KOPT-K1 (cell line): ENCODE data around the gene CP.

Source experiments
- H3K27ac ChIP-seq: fragments of 200-600 bp; sonication (generic); 2 replicates; pipeline ENCODE4 v1.5.1; 2016; ENCODE audit warnings: antibody characterized with exemption, mild to moderate bottlenecking, low read depth, low read length; ENCODE audit not compliant: poor library complexity, severe bottlenecking
- H3K36me3 ChIP-seq: fragments of 200-600 bp; sonication (generic); 2 replicates; pipeline ENCODE4 v1.5.1; 2017; ENCODE audit warnings: antibody characterized with exemption, mild to moderate bottlenecking, low read length, moderate library complexity; ENCODE audit not compliant: insufficient read depth
- H3K9me3 ChIP-seq: fragments of 200-600 bp; sonication (generic); 2 replicates; pipeline ENCODE4 v1.5.1; 2017; ENCODE audit warnings: antibody characterized with exemption, low read length, mild to moderate bottlenecking; ENCODE audit not compliant: insufficient read depth, poor library complexity, severe bottlenecking

The CP gene

DNA sequence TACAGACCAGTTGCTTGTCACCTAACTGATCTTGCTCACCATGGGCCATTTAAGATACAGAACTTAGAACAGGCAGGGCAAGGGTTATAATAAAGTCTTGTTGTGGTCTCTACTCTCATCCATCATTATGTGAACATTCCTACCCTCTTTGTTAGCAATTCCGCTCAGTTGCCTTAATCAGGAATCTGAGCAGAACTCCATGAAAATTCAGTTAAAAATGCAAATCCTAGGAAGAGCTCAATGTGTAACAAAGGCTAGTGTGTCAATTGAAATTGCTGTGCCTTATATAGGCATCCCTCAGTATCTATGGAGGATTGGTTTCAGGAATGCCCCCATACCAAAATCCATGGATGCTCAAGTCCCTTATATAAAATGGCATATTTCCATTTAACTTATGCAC lies 44.5 kb downstream of the CP start:
- H3K9me3 ChIP-seq, result peaks cover 7% of the 10 kb centered on the region
- H3K36me3 ChIP-seq, result peaks cover 31% of the 10 kb centered on the region
- H3K27ac ChIP-seq, result no peak overlapping the region

DNA sequence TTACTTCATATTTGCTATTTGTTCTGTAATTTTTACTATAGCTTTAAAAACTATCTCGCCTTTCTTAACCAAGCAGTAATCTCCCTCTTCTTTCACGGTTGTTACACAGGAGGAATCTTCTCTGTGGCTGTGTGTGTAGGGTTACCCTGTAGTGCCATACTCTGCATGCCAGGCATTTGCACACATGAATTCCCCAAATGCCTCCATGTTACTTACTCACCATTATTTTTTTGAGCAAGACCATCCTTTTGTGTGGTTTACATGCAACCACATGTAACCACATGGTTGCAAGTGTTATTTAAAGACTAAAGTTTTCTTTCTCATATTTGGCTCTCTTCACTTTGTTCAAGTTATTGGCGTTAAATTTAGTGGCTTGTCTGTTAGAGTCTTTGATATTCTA lies 46.7 kb downstream of the CP start:
- Histone ChIP-seq H3K27ac (no peak overlapping the region), H3K9me3 (peaks cover 7% of the 10 kb centered on the region), H3K36me3 (peaks cover 53% of the 10 kb centered on the region)

DNA sequence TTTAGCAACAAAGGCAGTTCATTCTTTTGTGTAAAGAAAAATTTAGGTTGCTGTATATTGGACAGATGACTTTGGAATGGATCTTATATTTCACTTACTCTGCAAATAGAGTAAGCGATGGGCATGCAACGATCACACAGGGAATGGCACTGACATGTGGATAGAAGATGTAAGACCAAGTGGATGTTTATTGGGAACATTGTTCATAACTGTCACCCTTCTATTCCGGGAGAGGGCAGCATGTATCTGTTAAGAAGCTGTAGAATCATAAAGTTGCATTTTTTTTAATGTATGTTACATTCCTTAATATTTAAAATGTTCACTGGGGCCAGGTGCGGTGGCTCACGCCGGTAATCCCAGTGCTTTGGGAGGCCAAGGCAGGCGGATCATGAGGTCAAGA lies 51.0 kb downstream of the CP start:
- peaks cover 71% of the 10 kb centered on the region for H3K36me3 ChIP-seq
- no peaks in the 10 kb centered on the region for H3K9me3 ChIP-seq

DNA sequence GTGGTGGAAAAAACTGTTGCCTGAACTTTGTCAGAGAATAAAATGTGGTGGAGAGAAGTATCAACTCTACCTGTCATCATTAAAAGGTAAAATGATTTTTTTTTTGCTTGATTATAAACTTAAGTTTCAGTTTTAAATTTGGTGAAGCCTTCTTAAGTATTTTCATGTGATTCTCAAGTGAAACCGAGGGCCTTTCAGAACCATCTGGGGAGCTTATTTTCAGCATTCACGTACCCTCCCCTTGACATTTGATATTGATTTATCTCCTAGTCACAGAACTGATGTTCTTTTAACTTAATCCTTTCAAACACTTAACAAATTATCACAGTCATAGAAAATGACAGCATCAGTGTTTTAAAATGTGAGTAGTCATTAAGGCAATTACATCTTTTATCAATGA lies 53.7 kb downstream of the CP start:
- peaks cover 83% of the 10 kb centered on the region for H3K36me3 ChIP-seq
- no peaks in the 10 kb centered on the region for H3K9me3 ChIP-seq
- no peak overlapping the region for H3K27ac ChIP-seq

More for the DNA sequence above, 51.0 kb downstream of the CP start:
- no peak overlapping the region for H3K27ac ChIP-seq

DNA sequence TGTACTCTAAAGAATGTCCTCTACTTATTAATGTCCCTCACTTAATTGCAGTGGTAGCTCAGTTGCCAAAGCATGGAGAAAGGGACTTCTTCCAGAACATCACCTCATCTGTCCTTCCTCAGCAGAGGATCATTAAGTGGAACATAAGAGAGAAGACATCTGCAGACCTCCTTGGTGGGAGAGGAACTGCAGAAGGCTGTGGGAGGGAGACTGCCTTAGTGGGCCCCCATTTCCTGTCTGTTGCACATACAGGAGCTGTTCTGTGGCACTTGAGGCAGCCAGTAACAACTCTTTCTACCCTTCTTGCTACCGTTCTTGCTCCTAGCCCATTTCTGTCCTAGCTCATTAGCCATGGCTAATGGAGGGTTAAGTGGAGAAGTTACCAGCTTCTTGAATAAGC lies 58.6 kb downstream of the CP start:
- peaks cover 72% of the 10 kb centered on the region for H3K36me3 ChIP-seq

DNA sequence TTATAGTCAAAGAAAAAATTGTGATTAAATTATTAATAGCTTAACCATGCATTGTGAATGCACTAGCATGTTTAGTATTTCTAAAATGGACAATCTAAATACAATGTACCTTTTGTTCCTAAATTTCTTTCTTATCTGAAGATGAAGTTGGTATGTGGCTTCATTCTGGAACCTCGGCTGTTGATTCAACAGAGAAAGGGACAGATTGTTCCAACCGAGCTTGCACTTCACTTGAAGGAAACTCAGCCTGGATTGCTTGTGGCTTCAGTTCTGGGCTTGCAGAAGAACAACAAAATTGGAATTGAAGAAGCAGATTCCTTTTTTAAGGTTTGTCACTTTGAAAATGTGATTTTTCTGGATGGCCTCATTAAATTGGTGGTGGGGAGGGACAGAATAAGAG lies 59.6 kb downstream of the CP start:
- H3K36me3 ChIP-seq, result peaks cover 74% of the 10 kb centered on the region
- no peaks in the 10 kb centered on the region for H3K9me3 ChIP-seq
- H3K27ac ChIP-seq, result peak overlapping the region; percentile 53

More for the DNA sequence above, 58.6 kb downstream of the CP start:
- H3K27ac ChIP-seq, result peak overlapping the region; percentile 53
- no peaks in the 10 kb centered on the region for H3K9me3 ChIP-seq

DNA sequence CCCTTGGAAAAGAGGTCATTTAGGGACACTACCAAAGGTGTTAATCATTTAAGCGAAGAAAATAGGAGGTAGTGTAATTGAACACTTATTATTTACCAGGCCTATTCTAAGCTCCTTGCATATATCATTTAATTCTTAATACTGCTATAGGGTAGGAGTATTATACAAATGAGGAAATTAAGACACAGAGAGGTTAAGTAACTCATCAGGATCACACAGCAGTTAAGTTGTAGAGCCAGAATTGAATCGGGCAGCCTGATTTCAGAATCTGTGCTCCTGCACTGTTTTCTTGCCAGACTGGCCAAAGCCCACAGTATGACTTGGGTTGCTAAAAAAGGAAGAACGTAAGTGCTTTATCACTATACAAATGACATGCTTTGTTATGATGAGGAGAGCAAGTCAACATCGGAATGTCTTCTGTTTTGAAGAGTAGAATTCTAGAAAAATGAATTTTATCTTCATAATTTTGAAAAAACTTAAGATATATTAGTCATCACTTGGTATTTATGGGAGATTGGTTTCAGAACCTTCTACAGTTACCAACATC lies 60.8 kb downstream of the CP start:
- H3K27ac ChIP-seq, result no peak overlapping the region
- H3K36me3 ChIP-seq, result peaks cover 79% of the 10 kb centered on the region
- no peaks in the 10 kb centered on the region for H3K9me3 ChIP-seq

- H3K27ac ChIP-seq, result no peak overlapping the region
- peaks cover 80% of the 10 kb centered on the region for H3K36me3 ChIP-seq
- H3K9me3 ChIP-seq, result no peaks in the 10 kb centered on the region
Measured at GRCh38 chr3:149153402-149153801, 68.2 kb downstream of the CP start.

- Histone ChIP-seq H3K27ac (no peak overlapping the region), H3K36me3 (peaks cover 72% of the 10 kb centered on the region), H3K9me3 (no peaks in the 10 kb centered on the region)
Measured at GRCh38 chr3:149152420-149152819, 69.2 kb downstream of the CP start.

- H3K27ac ChIP-seq, result no peak overlapping the region
- no peaks in the 10 kb centered on the region for H3K9me3 ChIP-seq
- H3K36me3 ChIP-seq, result peaks cover 72% of the 10 kb centered on the region
Measured at GRCh38 chr3:149151843-149152242, 69.8 kb downstream of the CP start.

DNA sequence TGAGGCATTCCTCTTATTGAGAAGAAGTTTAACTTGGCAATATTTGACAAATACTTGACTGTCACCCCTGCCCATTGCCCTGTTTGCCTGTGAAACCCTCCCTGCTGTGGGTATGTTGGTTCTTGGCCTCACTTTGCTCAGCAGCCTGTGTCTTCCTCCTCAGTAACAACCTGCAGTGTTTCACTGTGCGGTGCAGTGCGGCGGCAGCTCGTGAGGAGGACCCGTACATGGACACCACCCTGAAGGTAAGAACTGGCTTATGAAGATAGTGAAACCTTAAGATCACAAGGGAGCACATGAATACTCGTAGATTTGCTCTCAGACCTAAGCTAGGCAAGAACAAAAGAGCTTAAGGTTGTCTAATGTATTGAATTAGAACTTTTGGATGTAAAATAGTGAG lies 71.2 kb downstream of the CP start:
- Histone ChIP-seq H3K9me3 (no peaks in the 10 kb centered on the region), H3K36me3 (peaks cover 70% of the 10 kb centered on the region), H3K27ac (no peak overlapping the region)

GRCh38 chr3:149145974-149146373 lies 75.7 kb downstream of the CP start:
- H3K36me3 ChIP-seq, result peaks cover 65% of the 10 kb centered on the region
- H3K9me3 ChIP-seq, result no peaks in the 10 kb centered on the region
- no peak overlapping the region for H3K27ac ChIP-seq

GRCh38 chr3:149145356-149145755 lies 76.3 kb downstream of the CP start:
- H3K27ac ChIP-seq, result no peak overlapping the region
- no peaks in the 10 kb centered on the region for H3K9me3 ChIP-seq
- peaks cover 66% of the 10 kb centered on the region for H3K36me3 ChIP-seq

DNA sequence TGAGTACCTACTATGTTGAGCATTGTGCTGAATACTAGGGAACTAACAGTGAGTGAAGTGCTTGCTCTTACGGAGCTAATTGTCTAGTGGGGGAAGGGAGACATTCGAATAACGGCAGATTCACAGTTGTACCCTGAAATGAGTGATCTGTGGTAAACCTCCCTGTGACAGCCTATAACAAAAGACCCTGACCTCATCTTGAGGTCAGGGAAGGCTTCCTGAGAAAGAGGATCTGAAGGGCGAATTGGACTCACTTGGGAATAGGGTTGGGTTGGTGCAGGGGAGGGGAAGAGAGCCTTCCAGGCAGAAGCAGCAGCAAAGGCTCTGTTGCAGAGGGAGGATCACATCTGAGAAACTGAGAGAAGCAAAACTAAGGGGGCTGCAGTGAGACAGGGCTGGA lies 78.9 kb downstream of the CP start:
- H3K36me3 ChIP-seq, result peaks cover 49% of the 10 kb centered on the region
- H3K27ac ChIP-seq, result no peak overlapping the region
- no peaks in the 10 kb centered on the region for H3K9me3 ChIP-seq

GRCh38 chr3:149134575-149134974 lies 87.1 kb downstream of the CP start:
- H3K36me3 ChIP-seq, result peaks cover 11% of the 10 kb centered on the region; the same call in 1 of the 2 replicates
- no peaks in the 10 kb centered on the region for H3K9me3 ChIP-seq
- no peak overlapping the region for H3K27ac ChIP-seq

- no peaks in the 10 kb centered on the region for H3K9me3 ChIP-seq
- H3K27ac ChIP-seq, result no peak overlapping the region
- H3K36me3 ChIP-seq, result peaks cover 11% of the 10 kb centered on the region; the same call in 1 of the 2 replicates
Measured at GRCh38 chr3:149131589-149131988, 90.0 kb downstream of the CP start.
